Measurements from ENCODE around the gene PEMT. TPM values are rescaled to one million over a fixed set of nuclear protein-coding genes. Genes with fewer than 3 reads are reported as not detected.

Gene PEMT
- total RNA-seq, 4 donors from 2014 or later = 54.6 to 76.9 (median 63.0) TPM

GRCh38 chr17:17514361-17514992 is 77.0 kb downstream of the PEMT start:
- TF ChIP-seq CTCF (IDR thresholded peaks at IDR 0.05; ENCODE audit: low read depth) = no peak

DNA sequence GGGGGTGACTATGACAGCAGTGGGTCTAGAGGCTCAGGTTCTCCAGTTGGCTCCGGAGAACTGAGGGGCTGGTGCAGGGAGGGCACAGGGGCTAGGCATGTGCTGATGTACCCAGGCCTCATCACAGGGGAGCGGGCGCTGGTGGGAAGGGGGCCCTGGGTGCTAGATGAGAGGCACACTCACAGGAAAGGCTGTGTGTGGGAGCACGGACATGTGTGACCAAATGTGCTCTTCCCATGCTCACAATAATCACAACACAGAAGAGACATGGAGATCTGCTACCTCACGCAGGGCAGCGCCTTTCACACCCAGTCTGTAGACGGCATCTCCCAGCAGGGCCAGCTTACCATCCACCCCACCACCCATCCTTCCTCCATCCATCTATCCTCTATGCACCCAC is 77.9 kb downstream of the PEMT start:
- no peak for TF ChIP-seq CTCF (IDR thresholded peaks at IDR 0.05; ENCODE audit: low read depth)

- no peak for TF ChIP-seq CTCF (IDR thresholded peaks at IDR 0.05; ENCODE audit: low read depth)
Measured at GRCh38 chr17:17512866-17513265, 78.6 kb downstream of the PEMT start.

GRCh38 chr17:17511881-17512858 is 79.3 kb downstream of the PEMT start:
- no peak for TF ChIP-seq CTCF (IDR thresholded peaks at IDR 0.05; ENCODE audit: low read depth)

GRCh38 chr17:17511293-17511741 is 80.2 kb downstream of the PEMT start:
- TF ChIP-seq CTCF (IDR thresholded peaks at IDR 0.05; ENCODE audit: low read depth) = no peak

DNA sequence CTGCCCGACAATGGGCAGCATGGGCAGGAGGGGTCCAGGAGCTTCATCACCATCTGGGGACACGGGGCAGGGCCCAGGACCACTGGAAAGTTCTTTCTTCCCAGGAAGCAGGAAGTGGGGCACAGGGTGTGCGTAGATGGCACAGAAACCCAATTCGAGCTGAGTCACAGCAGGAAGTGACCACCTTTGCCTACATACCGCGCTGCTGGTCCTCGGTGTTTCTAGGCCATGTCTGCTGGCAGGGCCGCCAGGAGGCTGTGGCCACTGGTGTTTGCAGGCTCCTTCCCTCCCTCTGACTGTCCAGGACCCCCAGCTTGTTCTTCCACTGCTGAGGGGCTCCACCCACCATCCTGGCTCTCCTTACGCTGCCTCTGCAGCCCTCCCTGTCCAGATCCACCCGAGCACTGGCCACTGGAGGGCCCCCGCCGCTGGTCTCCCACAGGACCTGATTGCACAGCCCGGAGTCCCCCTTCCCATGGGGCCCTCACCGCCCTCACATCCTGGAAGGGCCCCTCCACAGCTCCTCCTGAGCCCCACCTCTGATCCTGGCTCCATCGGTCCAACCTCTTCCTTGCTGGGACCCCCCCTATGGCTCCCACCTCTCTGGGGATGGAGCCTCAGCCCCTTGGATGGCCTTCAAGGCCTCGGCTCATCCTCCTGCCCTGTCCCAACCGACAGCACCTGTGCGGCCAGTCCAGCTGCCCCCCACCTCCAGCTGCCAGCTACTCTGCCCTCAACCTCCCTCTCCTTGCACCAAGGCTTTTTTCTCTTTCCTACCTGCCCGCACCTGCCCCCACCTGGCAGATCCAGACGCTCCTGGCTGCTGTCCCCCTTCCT is 80.8 kb downstream of the PEMT start:
- no peak for TF ChIP-seq CTCF (IDR thresholded peaks at IDR 0.05; ENCODE audit: low read depth)
